IPS-18a (cell line): ENCODE results near the gene KRT17.

Experiments
- H3K27ac ChIP-seq: one replicate; pipeline ENCODE4 v1.5.1; 2013; ENCODE audit warnings: low read length
- H3K27me3 ChIP-seq: one replicate; pipeline ENCODE4 v1.6.1; 2013; ENCODE audit warnings: mild to moderate bottlenecking, low read length; ENCODE audit not compliant: control insufficient read depth, insufficient read depth
- H3K36me3 ChIP-seq: one replicate; pipeline ENCODE4 v1.6.1; 2013; ENCODE audit warnings: low read depth, low read length; ENCODE audit not compliant: control insufficient read depth
- H3K4me1 ChIP-seq: one replicate; pipeline ENCODE4 v1.6.1; 2013; ENCODE audit warnings: low read depth, low read length; ENCODE audit not compliant: control insufficient read depth
- H3K4me3 ChIP-seq: one replicate; pipeline ENCODE4 v1.5.1; 2013; ENCODE audit warnings: low read length
- H3K9ac ChIP-seq: one replicate; pipeline ENCODE4 v1.6.1; 2013; ENCODE audit warnings: mild to moderate bottlenecking, low read length, moderate library complexity
- H3K9me3 ChIP-seq: one replicate; pipeline ENCODE4 v1.6.1; 2013; ENCODE audit warnings: low read depth, low read length; ENCODE audit not compliant: control insufficient read depth

KRT17 gene

DNA sequence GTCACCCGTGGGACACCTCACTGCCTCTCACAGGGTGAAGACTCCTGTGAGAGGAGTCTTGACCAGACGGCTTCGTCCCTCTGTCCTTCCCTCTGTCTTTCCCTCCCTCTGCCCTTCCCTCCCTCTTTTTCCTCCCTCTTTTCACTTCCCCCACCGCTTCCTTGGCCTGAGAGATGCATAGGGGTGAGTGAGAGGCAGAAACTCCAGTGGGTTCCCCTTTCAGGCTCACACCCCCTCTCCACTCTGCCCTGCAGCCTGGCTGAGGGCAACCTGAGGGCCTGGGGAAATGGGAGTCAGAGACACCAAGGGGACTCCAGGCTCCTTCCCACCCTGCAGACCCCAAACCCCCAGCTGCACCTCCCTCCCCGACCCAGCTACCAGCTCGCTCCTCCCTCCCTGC, 14.6 kb upstream of the KRT17 start:
- Histone ChIP-seq H3K4me3 (no peak overlapping the region), H3K9ac (no peak overlapping the region), H3K9me3 (no peaks in the 10 kb centered on the region), H3K36me3 (no peaks in the 10 kb centered on the region), H3K27me3 (no peaks in the 10 kb centered on the region), H3K4me1 (no peaks in the 10 kb centered on the region), H3K27ac (no peak overlapping the region)

- Histone ChIP-seq H3K36me3 (no peaks in the 10 kb centered on the region), H3K4me1 (no peaks in the 10 kb centered on the region), H3K27ac (no peak overlapping the region), H3K9me3 (no peaks in the 10 kb centered on the region), H3K9ac (no peak overlapping the region), H3K27me3 (no peaks in the 10 kb centered on the region), H3K4me3 (no peak overlapping the region)
These were observed 13.8 kb upstream of the KRT17 start for GRCh38 chr17:41638194-41638593.

- Histone ChIP-seq H3K27ac (no peak overlapping the region), H3K36me3 (no peaks in the 10 kb centered on the region), H3K27me3 (no peaks in the 10 kb centered on the region), H3K4me1 (no peaks in the 10 kb centered on the region), H3K9me3 (no peaks in the 10 kb centered on the region), H3K9ac (no peak overlapping the region), H3K4me3 (no peak overlapping the region)
These were observed 12.3 kb upstream of the KRT17 start for GRCh38 chr17:41636652-41637051.

- no peak overlapping the region for H3K9ac ChIP-seq
These were observed 11.0 kb upstream of the KRT17 start for GRCh38 chr17:41635121-41636097.

GRCh38 chr17:41634639-41635038, 10.3 kb upstream of the KRT17 start:
- H3K27ac ChIP-seq: no peak overlapping the region
- H3K27me3 ChIP-seq: no peaks in the 10 kb centered on the region
- H3K4me3 ChIP-seq: no peak overlapping the region
- H3K9ac ChIP-seq: no peak overlapping the region
- H3K36me3 ChIP-seq: no peaks in the 10 kb centered on the region
- H3K4me1 ChIP-seq: no peaks in the 10 kb centered on the region
- H3K9me3 ChIP-seq: no peaks in the 10 kb centered on the region

More at GRCh38 chr17:41635121-41636097, 11.0 kb upstream of the KRT17 start:
- Histone ChIP-seq H3K27ac (no peak overlapping the region), H3K27me3 (no peaks in the 10 kb centered on the region), H3K36me3 (no peaks in the 10 kb centered on the region), H3K4me1 (no peaks in the 10 kb centered on the region), H3K4me3 (no peak overlapping the region), H3K9me3 (no peaks in the 10 kb centered on the region)

GRCh38 chr17:41633556-41634199, 9.3 kb upstream of the KRT17 start:
- H3K9me3 ChIP-seq: no peaks in the 10 kb centered on the region
- H3K4me1 ChIP-seq: no peaks in the 10 kb centered on the region
- H3K27me3 ChIP-seq: no peaks in the 10 kb centered on the region
- H3K9ac ChIP-seq: no peak overlapping the region
- H3K36me3 ChIP-seq: no peaks in the 10 kb centered on the region
- H3K4me3 ChIP-seq: no peak overlapping the region
- no peak overlapping the region for H3K27ac ChIP-seq

DNA sequence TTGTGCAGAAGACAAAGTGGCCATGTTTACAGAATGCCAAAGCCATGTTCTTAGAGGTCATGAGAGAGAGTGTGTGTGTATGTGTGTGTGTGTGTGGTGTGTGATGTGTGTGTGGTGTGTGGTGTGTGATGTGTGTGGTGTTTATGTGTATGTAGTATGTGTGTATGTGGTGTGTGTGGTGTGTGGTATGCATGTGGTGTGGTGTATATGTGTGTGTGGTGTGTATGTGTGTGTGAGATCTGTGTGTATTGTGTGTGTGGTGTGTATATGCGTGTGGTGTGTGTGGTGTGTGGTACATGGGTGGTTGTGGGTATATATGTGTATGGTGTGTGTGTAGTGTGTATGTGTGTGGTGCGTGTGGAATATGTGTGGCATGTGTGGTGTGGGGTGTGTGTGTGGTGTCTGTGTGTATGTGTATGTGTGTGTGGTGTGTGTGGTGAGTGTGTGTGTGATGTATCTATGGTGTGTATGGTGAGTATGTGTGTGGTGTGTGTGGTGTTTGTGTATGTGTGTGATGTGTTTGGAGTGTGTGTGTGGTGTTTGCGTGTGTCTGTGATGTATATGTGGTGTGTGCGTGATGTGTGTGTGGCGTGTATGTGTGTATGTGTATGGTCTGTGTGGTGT, 8.2 kb upstream of the KRT17 start:
- H3K36me3 ChIP-seq: no peaks in the 10 kb centered on the region
- H3K4me3 ChIP-seq: no peak overlapping the region
- no peak overlapping the region for H3K27ac ChIP-seq
- no peaks in the 10 kb centered on the region for H3K27me3 ChIP-seq
- H3K9me3 ChIP-seq: no peaks in the 10 kb centered on the region
- no peak overlapping the region for H3K9ac ChIP-seq
- H3K4me1 ChIP-seq: no peaks in the 10 kb centered on the region

GRCh38 chr17:41631898-41632285, 7.5 kb upstream of the KRT17 start:
- Histone ChIP-seq H3K27ac (no peak overlapping the region), H3K4me1 (no peaks in the 10 kb centered on the region), H3K4me3 (no peak overlapping the region), H3K9me3 (no peaks in the 10 kb centered on the region), H3K9ac (no peak overlapping the region), H3K27me3 (no peaks in the 10 kb centered on the region), H3K36me3 (no peaks in the 10 kb centered on the region)

DNA sequence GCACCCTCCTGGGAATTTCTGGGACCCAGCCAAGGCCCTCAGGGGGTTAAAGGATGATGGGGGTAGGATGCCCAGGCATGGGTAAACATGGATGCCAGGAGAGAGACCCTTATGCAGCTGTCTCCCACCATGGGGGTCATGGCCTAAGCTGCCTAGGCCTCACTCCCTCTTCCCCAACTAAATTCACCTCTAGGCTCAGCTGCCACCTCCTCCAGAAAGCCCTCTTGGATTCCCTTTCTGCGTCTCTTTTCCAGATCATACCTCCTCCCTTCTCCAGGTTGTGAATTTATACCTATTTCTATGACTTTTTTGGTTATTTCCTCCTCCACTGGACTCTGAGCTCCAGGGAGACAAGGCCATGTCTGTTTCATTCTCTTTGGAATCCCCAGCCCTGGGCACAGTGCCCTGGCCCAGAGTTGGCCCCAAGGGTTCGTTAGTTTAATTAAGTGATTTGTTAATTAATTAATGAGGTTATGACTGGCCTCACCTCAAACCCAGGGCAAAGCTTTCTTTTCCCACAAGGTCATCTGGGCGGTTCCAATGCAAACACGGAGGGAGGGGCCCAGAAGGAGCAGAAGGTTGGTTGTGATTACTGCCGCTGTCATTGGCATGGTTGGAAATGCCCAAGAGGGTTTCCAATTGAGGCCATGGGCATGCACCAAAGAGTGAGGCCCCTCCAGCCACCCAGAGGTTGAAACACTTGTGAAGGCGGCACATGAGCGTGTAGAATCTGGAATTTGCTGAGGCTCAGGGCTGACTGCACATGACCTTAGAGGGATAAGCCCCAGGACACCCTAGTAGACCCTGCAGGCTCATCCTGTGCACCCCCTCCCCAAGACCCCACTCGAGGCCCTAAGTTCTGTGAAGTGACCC, 6.9 kb upstream of the KRT17 start:
- no peak overlapping the region for H3K27ac ChIP-seq
- no peaks in the 10 kb centered on the region for H3K9me3 ChIP-seq
- no peaks in the 10 kb centered on the region for H3K27me3 ChIP-seq
- H3K4me3 ChIP-seq: no peak overlapping the region
- H3K9ac ChIP-seq: no peak overlapping the region
- no peaks in the 10 kb centered on the region for H3K36me3 ChIP-seq
- no peaks in the 10 kb centered on the region for H3K4me1 ChIP-seq

DNA sequence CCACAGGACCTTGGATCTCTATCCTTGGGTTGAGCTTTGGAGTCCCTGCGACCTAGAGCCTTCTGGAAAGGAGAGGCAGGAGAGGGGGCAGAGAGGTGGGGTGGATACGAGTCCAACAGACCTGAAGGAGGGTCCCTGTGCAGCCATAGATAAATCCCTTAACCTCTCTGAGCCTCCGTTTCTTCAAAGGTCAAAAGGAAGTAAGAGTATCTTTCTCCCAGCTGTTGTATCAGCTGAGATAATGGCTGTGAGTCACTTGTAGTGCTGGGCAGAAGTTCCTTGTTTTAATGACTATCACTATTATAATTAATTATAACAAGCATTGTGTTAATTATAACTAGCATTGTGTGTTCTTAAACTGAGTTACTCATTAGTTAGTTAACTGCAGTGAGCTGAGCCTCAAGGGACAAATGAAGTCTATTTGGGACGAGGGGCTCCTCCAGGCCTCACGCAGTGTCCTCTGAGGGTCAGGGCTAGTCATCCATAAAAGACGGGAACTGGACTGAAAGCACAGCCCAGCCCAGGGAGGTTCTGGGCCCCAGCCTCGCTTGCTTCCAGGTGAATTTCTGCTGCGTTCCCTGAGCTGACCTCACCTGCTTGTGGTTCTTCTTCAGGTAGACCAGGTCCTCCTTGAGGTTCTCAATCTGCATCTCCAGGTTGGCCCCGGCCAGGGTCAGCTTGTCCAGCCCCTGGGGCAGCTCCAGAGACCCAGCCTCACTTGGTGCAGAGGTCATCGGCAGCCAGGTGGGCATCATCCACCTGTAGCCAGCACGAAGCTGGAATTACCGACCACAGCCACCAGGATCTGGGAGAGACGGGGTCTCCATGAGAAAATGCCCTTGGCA, 5.7 kb upstream of the KRT17 start:
- Histone ChIP-seq H3K27me3 (no peaks in the 10 kb centered on the region), H3K27ac (no peak overlapping the region), H3K4me3 (no peak overlapping the region), H3K9ac (no peak overlapping the region), H3K4me1 (no peaks in the 10 kb centered on the region), H3K36me3 (no peaks in the 10 kb centered on the region), H3K9me3 (no peaks in the 10 kb centered on the region)
